GM23338 (cell line): ENCODE data around the gene GON7. TPM values are rescaled to one million over a fixed set of nuclear protein-coding genes. Genes with fewer than 3 reads are reported as not detected.

Source experiments
- ATAC-seq: fragments of 200-7000 bp; cut with Tn5 transposase; 3 replicates; pipeline ENCODE4 v1.9.1; 2020
- DNase-seq: peaks from one replicate; pipeline ENCODE4 v3.0.0-alpha.2; 2015; ENCODE audit warnings: low spot score
- H2AFZ ChIP-seq: fragments of 200-600 bp; sonication (generic); 2 replicates; pipeline ENCODE4 v1.8.0; 2016; ENCODE audit warnings: antibody characterized with exemption, mild to moderate bottlenecking, moderate library complexity
- H3F3A ChIP-seq: fragments of 200-600 bp; sonication (generic); replicated peaks from 2 replicates; pipeline ENCODE4 v1.8.0; 2017; ENCODE audit warnings: antibody characterized with exemption, mixed run types, low read depth
- H3K27ac ChIP-seq: fragments of 200-600 bp; sonication (generic); 2 replicates; pipeline ENCODE4 v1.6.1; 2016; ENCODE audit warnings: low read depth
- H3K27me3 ChIP-seq: fragments of 200-600 bp; sonication (generic); 2 replicates; pipeline ENCODE4 v1.8.0; 2016; ENCODE audit warnings: mild to moderate bottlenecking, mixed run types, moderate library complexity; ENCODE audit not compliant: insufficient read depth
- H3K36me3 ChIP-seq: fragments of 200-600 bp; sonication (generic); 2 replicates; pipeline ENCODE4 v1.8.0; 2016; ENCODE audit warnings: mild to moderate bottlenecking; ENCODE audit not compliant: insufficient read depth
- H3K4me1 ChIP-seq: fragments of 200-600 bp; sonication (generic); 2 replicates; pipeline ENCODE4 v1.8.0; 2016; ENCODE audit warnings: mild to moderate bottlenecking, moderate library complexity; ENCODE audit not compliant: insufficient read depth
- H3K4me2 ChIP-seq: fragments of 200-600 bp; sonication (generic); 2 replicates; pipeline ENCODE4 v1.7.1; 2017; ENCODE audit warnings: mixed run types
- H3K4me3 ChIP-seq: fragments of 200-600 bp; sonication (generic); 2 replicates; pipeline ENCODE4 v1.6.1; 2016; ENCODE audit warnings: mixed run types
- H3K79me2 ChIP-seq: fragments of 200-600 bp; sonication (generic); replicated peaks from 2 replicates; pipeline ENCODE4 v1.8.0; 2017; ENCODE audit warnings: mild to moderate bottlenecking; ENCODE audit not compliant: insufficient read depth
- H3K9me2 ChIP-seq: fragments of 200-600 bp; sonication (generic); 2 replicates; pipeline ENCODE4 v1.8.0; 2017; ENCODE audit not compliant: insufficient read depth
- H4K20me1 ChIP-seq: fragments of 200-600 bp; sonication (generic); replicated peaks from 2 replicates; pipeline ENCODE4 v1.8.0; 2017; ENCODE audit warnings: mild to moderate bottlenecking; ENCODE audit not compliant: insufficient read depth
- H3K27ac Mint-ChIP-seq: 2 replicates; pipeline ENCODE4 v1.8.0; 2020; ENCODE audit warnings: inconsistent platforms, mild to moderate bottlenecking, moderate library complexity, mixed read lengths
- H3K27me3 Mint-ChIP-seq: 3 replicates; pipeline ENCODE4 v1.8.0; 2022; ENCODE audit warnings: low read depth, mild to moderate bottlenecking, moderate library complexity, mixed read lengths, inconsistent platforms; ENCODE audit not compliant: insufficient read depth, poor library complexity
- H3K36me3 Mint-ChIP-seq: 3 replicates; pipeline ENCODE4 v1.8.0; 2021; ENCODE audit warnings: low read depth, mild to moderate bottlenecking, inconsistent platforms, moderate library complexity, mixed read lengths
- H3K4me1 Mint-ChIP-seq: 3 replicates; pipeline ENCODE4 v1.8.0; 2020; ENCODE audit warnings: mild to moderate bottlenecking, inconsistent platforms, mixed read lengths
- H3K4me3 Mint-ChIP-seq: 3 replicates; pipeline ENCODE4 v1.8.0; 2021; ENCODE audit warnings: moderate library complexity, mild to moderate bottlenecking, inconsistent platforms, mixed read lengths
- H3K9me3 Mint-ChIP-seq: 3 replicates; pipeline ENCODE4 v1.8.0; 2020; ENCODE audit warnings: moderate library complexity, mild to moderate bottlenecking, inconsistent platforms, mixed read lengths
- CREB1 ChIP-seq: fragments of 250-450 bp; sonication (Bioruptor Pico); IDR thresholded peaks from 2 replicates; pipeline ENCODE4 v1.5.0; 2020; ENCODE audit warnings: low read depth, mild to moderate bottlenecking, moderate library complexity
- EZH2 ChIP-seq: fragments of 200-600 bp; sonication (generic); IDR thresholded peaks from one replicate; pipeline ENCODE4 v1.8.0; 2017; ENCODE audit warnings: antibody characterized with exemption, mild to moderate bottlenecking, low read depth; ENCODE audit not compliant: unreplicated experiment
- JUNB ChIP-seq: IDR thresholded peaks from one replicate; pipeline ENCODE4 v1.6.1; 2016; ENCODE audit warnings: antibody characterized with exemption; ENCODE audit not compliant: unreplicated experiment
- NANOG ChIP-seq: IDR thresholded peaks from 2 replicates; pipeline ENCODE4 v1.6.1; 2016; ENCODE audit warnings: antibody characterized with exemption, borderline replicate concordance
- POLR2AphosphoS5 ChIP-seq: IDR thresholded peaks from 2 replicates; pipeline ENCODE4 v1.6.1; 2016; ENCODE audit warnings: antibody characterized with exemption, low read depth
- ZNF114 ChIP-seq: fragments of 250-450 bp; sonication (Bioruptor Pico); IDR thresholded peaks from 2 replicates; pipeline ENCODE4 v1.5.0; 2020; ENCODE audit warnings: mild to moderate bottlenecking, moderate library complexity
- ZNF331 ChIP-seq: fragments of 250-450 bp; sonication (Bioruptor Pico); IDR thresholded peaks from 2 replicates; pipeline ENCODE4 v1.5.0; 2020; ENCODE audit warnings: low read depth, mild to moderate bottlenecking, moderate library complexity
- polyA plus RNA-seq: library from polyadenylated mRNA; unstranded; fragments of >200 nt; fragmentation: Nextera tagmentation; extraction: Ambion mirVana; gene quantifications from 2 replicates; pipeline ENCODE4 v1.2.1, GENCODE V29; 2016
- total RNA-seq: library from RNA; depleted of rRNA; stranded (reverse); fragments of >200 nt; shearing (Covaris generic); gene quantifications from 2 replicates; pipeline ENCODE4 v1.2.3, GENCODE V29; 2014
- TF ChIP-seq, protein P1 (sequence below): fragments of 250-450 bp; sonication (Bioruptor Pico); IDR thresholded peaks from 2 replicates; pipeline ENCODE4 v1.5.0; 2020; ENCODE audit warnings: mild to moderate bottlenecking, moderate library complexity
- TF ChIP-seq, protein P2 (sequence below): IDR thresholded peaks from one replicate; pipeline ENCODE4 v1.6.1; 2018; ENCODE audit warnings: antibody characterized with exemption; ENCODE audit not compliant: unreplicated experiment
- TF ChIP-seq, protein P3 (sequence below): IDR thresholded peaks from 2 replicates; pipeline ENCODE4 v1.6.1; 2016; ENCODE audit warnings: antibody characterized with exemption
- TF ChIP-seq, protein P4 (sequence below), 2 experiments: fragments of 200-600 bp in 1 of 2; sonication (generic) in 1 of 2; conservative IDR thresholded peaks; 2 replicates each; pipeline versions ENCODE4 v1.5.1 to v1.6.1; 2016 to 2017; ENCODE audit warnings: antibody characterized with exemption in 2 of 2, low read depth in 2 of 2, mild to moderate bottlenecking in 2 of 2, moderate library complexity in 1 of 2

Gene GON7
- total and polyA plus RNA-seq, 2 experiments from 2014 or later = 12.8 to 16.6 TPM

DNA sequence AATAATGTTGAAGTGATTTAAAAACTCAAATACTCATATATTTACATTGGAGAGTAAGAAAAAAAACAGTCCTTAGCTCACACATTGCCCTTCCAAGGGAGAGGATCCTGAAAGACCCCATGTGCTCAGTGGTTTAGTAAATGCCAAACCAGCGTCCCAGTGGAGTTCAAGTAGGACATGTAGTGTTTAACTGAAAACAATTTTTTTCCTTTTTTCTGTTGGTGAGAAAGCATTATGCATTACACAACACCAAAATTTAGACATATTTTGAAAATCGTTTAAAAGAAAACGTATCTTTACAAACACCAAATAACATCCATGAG is 33.8 kb upstream of the GON7 start:
- Mint-ChIP-seq H3K4me1 (no peaks in the 10 kb centered on the region), H3K9me3 (no peaks in the 10 kb centered on the region), H3K27me3 (peaks cover 4% of the 10 kb centered on the region), H3K27ac (no peak overlapping the region), H3K36me3 (peaks cover 27% of the 10 kb centered on the region), H3K4me3 (no peak overlapping the region)
- Histone ChIP-seq H3K27ac (0 out of 2 replicates have a peak overlapping the region, but pooled peaks have one; percentile 55), H3K4me2 (no peak overlapping the region), H3K27me3 (no peaks in the 10 kb centered on the region), H3K9me2 (no peaks in the 10 kb centered on the region), H4K20me1 (no peaks in the 10 kb centered on the region; the same call in 1 of the 2 replicates), H2AFZ (no peak overlapping the region), H3K4me1 (no peaks in the 10 kb centered on the region), H3F3A (no peaks in the 10 kb centered on the region), H3K36me3 (peaks cover 7% of the 10 kb centered on the region), H3K4me3 (no peak overlapping the region), H3K79me2 (no peaks in the 10 kb centered on the region)
- ATAC-seq = no peak
- TF ChIP-seq POLR2AphosphoS5 (no peak), ZNF331 (no peak), NANOG (no peak), ZNF114 (no peak), EZH2 (no peak), CREB1 (no peak), JUNB (no peak)
- TF ChIP-seq, protein P1, sequence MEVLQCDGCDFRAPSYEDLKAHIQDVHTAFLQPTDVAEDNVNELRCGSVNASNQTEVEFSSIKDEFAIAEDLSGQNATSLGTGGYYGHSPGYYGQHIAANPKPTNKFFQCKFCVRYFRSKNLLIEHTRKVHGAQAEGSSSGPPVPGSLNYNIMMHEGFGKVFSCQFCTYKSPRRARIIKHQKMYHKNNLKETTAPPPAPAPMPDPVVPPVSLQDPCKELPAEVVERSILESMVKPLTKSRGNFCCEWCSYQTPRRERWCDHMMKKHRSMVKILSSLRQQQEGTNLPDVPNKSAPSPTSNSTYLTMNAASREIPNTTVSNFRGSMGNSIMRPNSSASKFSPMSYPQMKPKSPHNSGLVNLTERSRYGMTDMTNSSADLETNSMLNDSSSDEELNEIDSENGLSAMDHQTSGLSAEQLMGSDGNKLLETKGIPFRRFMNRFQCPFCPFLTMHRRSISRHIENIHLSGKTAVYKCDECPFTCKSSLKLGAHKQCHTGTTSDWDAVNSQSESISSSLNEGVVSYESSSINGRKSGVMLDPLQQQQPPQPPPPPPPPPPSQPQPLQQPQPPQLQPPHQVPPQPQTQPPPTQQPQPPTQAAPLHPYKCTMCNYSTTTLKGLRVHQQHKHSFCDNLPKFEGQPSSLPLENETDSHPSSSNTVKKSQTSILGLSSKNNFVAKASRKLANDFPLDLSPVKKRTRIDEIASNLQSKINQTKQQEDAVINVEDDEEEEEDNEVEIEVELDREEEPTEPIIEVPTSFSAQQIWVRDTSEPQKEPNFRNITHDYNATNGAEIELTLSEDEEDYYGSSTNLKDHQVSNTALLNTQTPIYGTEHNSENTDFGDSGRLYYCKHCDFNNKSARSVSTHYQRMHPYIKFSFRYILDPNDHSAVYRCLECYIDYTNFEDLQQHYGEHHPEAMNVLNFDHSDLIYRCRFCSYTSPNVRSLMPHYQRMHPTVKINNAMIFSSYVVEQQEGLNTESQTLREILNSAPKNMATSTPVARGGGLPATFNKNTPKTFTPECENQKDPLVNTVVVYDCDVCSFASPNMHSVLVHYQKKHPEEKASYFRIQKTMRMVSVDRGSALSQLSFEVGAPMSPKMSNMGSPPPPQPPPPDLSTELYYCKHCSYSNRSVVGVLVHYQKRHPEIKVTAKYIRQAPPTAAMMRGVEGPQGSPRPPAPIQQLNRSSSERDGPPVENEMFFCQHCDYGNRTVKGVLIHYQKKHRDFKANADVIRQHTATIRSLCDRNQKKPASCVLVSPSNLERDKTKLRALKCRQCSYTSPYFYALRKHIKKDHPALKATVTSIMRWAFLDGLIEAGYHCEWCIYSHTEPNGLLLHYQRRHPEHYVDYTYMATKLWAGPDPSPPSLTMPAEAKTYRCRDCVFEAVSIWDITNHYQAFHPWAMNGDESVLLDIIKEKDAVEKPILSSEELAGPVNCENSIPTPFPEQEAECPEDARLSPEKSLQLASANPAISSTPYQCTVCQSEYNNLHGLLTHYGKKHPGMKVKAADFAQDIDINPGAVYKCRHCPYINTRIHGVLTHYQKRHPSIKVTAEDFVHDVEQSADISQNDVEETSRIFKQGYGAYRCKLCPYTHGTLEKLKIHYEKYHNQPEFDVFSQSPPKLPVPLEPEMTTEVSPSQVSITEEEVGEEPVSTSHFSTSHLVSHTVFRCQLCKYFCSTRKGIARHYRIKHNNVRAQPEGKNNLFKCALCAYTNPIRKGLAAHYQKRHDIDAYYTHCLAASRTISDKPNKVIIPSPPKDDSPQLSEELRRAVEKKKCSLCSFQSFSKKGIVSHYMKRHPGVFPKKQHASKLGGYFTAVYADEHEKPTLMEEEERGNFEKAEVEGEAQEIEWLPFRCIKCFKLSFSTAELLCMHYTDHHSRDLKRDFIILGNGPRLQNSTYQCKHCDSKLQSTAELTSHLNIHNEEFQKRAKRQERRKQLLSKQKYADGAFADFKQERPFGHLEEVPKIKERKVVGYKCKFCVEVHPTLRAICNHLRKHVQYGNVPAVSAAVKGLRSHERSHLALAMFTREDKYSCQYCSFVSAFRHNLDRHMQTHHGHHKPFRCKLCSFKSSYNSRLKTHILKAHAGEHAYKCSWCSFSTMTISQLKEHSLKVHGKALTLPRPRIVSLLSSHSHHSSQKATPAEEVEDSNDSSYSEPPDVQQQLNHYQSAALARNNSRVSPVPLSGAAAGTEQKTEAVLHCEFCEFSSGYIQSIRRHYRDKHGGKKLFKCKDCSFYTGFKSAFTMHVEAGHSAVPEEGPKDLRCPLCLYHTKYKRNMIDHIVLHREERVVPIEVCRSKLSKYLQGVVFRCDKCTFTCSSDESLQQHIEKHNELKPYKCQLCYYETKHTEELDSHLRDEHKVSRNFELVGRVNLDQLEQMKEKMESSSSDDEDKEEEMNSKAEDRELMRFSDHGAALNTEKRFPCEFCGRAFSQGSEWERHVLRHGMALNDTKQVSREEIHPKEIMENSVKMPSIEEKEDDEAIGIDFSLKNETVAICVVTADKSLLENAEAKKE = no peak
- TF ChIP-seq, protein P2, sequence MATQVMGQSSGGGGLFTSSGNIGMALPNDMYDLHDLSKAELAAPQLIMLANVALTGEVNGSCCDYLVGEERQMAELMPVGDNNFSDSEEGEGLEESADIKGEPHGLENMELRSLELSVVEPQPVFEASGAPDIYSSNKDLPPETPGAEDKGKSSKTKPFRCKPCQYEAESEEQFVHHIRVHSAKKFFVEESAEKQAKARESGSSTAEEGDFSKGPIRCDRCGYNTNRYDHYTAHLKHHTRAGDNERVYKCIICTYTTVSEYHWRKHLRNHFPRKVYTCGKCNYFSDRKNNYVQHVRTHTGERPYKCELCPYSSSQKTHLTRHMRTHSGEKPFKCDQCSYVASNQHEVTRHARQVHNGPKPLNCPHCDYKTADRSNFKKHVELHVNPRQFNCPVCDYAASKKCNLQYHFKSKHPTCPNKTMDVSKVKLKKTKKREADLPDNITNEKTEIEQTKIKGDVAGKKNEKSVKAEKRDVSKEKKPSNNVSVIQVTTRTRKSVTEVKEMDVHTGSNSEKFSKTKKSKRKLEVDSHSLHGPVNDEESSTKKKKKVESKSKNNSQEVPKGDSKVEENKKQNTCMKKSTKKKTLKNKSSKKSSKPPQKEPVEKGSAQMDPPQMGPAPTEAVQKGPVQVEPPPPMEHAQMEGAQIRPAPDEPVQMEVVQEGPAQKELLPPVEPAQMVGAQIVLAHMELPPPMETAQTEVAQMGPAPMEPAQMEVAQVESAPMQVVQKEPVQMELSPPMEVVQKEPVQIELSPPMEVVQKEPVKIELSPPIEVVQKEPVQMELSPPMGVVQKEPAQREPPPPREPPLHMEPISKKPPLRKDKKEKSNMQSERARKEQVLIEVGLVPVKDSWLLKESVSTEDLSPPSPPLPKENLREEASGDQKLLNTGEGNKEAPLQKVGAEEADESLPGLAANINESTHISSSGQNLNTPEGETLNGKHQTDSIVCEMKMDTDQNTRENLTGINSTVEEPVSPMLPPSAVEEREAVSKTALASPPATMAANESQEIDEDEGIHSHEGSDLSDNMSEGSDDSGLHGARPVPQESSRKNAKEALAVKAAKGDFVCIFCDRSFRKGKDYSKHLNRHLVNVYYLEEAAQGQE = no peak
- TF ChIP-seq, protein P3, sequence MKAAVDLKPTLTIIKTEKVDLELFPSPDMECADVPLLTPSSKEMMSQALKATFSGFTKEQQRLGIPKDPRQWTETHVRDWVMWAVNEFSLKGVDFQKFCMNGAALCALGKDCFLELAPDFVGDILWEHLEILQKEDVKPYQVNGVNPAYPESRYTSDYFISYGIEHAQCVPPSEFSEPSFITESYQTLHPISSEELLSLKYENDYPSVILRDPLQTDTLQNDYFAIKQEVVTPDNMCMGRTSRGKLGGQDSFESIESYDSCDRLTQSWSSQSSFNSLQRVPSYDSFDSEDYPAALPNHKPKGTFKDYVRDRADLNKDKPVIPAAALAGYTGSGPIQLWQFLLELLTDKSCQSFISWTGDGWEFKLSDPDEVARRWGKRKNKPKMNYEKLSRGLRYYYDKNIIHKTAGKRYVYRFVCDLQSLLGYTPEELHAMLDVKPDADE = no peak
- TF ChIP-seq, protein P4, sequence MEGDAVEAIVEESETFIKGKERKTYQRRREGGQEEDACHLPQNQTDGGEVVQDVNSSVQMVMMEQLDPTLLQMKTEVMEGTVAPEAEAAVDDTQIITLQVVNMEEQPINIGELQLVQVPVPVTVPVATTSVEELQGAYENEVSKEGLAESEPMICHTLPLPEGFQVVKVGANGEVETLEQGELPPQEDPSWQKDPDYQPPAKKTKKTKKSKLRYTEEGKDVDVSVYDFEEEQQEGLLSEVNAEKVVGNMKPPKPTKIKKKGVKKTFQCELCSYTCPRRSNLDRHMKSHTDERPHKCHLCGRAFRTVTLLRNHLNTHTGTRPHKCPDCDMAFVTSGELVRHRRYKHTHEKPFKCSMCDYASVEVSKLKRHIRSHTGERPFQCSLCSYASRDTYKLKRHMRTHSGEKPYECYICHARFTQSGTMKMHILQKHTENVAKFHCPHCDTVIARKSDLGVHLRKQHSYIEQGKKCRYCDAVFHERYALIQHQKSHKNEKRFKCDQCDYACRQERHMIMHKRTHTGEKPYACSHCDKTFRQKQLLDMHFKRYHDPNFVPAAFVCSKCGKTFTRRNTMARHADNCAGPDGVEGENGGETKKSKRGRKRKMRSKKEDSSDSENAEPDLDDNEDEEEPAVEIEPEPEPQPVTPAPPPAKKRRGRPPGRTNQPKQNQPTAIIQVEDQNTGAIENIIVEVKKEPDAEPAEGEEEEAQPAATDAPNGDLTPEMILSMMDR (conservative IDR thresholded peaks at IDR 0.05; ENCODE audit: low read depth in 2 of 2) = no peak
- no peak for DNase-seq
